Endothelial cell of umbilical vein (primary cell): Measurements from ENCODE around the gene PRDM7. TPM values are rescaled to one million over a fixed set of nuclear protein-coding genes. Genes with fewer than 3 reads are reported as not detected.

Source experiments
- BruUV-seq: library from RNA; stranded (reverse); fragments of 400-500 nt; replicated peaks from 2 replicates; lab custom pipeline; 2021; lab: Mats Ljungman, UMichigan
- CTCF ChIA-PET: fragments of 300-600, 350-600 bp; sonication (Branson Sonifier 250); formaldehyde crosslinking; loops from one replicate; lab custom pipeline; 2021; ENCODE audit warnings: antibody characterized with exemption, inconsistent platforms; lab: Charles Lee
- POLR2A ChIA-PET: fragments of 300-600, 350-600 bp; sonication (Branson Sonifier 250); formaldehyde crosslinking; loops from one replicate; lab custom pipeline; 2021; ENCODE audit warnings: antibody characterized with exemption, inconsistent platforms; lab: Charles Lee
- DNase-seq: peaks from one replicate; pipeline ENCODE4 v3.0.0-alpha.2; 2011; ENCODE audit warnings: low read depth, low spot score
- FAIRE-seq: peaks from 2 replicates; lab custom pipeline; 2011; peaks lifted over from hg19 to GRCh38; lab: Jason Lieb, UNC
- H2AFZ ChIP-seq: 2 replicates; pipeline ENCODE4 v1.6.0; 2012; ENCODE audit warnings: low read depth, low read length, control low read depth, inconsistent platforms
- H3K27ac ChIP-seq: 2 replicates; pipeline ENCODE4 v1.5.1; 2011; ENCODE audit warnings: low read depth, mild to moderate bottlenecking, control low read depth, low read length, moderate library complexity; ENCODE audit not compliant: insufficient read depth
- H3K27me3 ChIP-seq, 2 experiments: 2 replicates each; pipeline versions ENCODE4 v1.6.0 to v1.6.1; 2011; ENCODE audit warnings: low read length in 2 of 2, mixed read lengths in 1 of 2; ENCODE audit not compliant: control insufficient read depth in 2 of 2, insufficient read depth in 2 of 2
- H3K36me3 ChIP-seq, 2 experiments: 2 replicates in 1 of 2; 3 replicates in 1 of 2; pipeline ENCODE4 v1.5.1; 2011; ENCODE audit warnings: low read length in 2 of 2, mild to moderate bottlenecking in 1 of 2, moderate library complexity in 1 of 2; ENCODE audit not compliant: control insufficient read depth in 2 of 2, insufficient read depth in 2 of 2; ENCODE audit errors: extremely low read depth in 1 of 2
- H3K4me1 ChIP-seq: 3 replicates; pipeline ENCODE4 v1.5.1; 2011; ENCODE audit warnings: mild to moderate bottlenecking, low read length; ENCODE audit not compliant: control insufficient read depth, insufficient read depth; ENCODE audit errors: extremely low read depth
- H3K4me2 ChIP-seq: 2 replicates; pipeline ENCODE4 v1.6.1; 2011; ENCODE audit warnings: low read length, control low read depth, mixed read lengths; ENCODE audit not compliant: insufficient read depth
- H3K4me3 ChIP-seq, 3 experiments: fragments of 200-600 bp in 1 of 3; sonication (generic), shearing (Covaris generic) in 1 of 3; replicated peaks in 1 of 3; 2 replicates each; pipeline ENCODE4 v1.5.1; 2011 to 2016; ENCODE audit warnings: control low read depth in 3 of 3, low read length in 3 of 3, mild to moderate bottlenecking in 2 of 3, inconsistent platforms in 1 of 3, low read depth in 1 of 3, moderate library complexity in 1 of 3; ENCODE audit not compliant: insufficient read depth in 1 of 3
- H3K79me2 ChIP-seq: 2 replicates; pipeline ENCODE4 v1.6.0; 2012; ENCODE audit warnings: low read length, inconsistent platforms; ENCODE audit not compliant: control insufficient read depth, insufficient read depth
- H3K9ac ChIP-seq: replicated peaks from 2 replicates; pipeline ENCODE3; 2011; ENCODE audit warnings: low read length, control low read depth; ENCODE audit not compliant: insufficient read depth; ENCODE audit errors: extremely low read depth
- H3K9me1 ChIP-seq: replicated peaks from 3 replicates; pipeline ENCODE4 v1.6.0; 2011; ENCODE audit warnings: mild to moderate bottlenecking, low read length; ENCODE audit not compliant: control insufficient read depth, insufficient read depth; ENCODE audit errors: extremely low read depth
- H3K9me3 ChIP-seq: replicated peaks from 2 replicates; pipeline ENCODE4 v1.5.1; 2012; ENCODE audit warnings: low read length, inconsistent platforms; ENCODE audit not compliant: control insufficient read depth, insufficient read depth
- H4K20me1 ChIP-seq: replicated peaks from 2 replicates; pipeline ENCODE3; 2011; ENCODE audit warnings: mild to moderate bottlenecking, low read length; ENCODE audit not compliant: control insufficient read depth, insufficient read depth; ENCODE audit errors: extremely low read depth
- CTCF ChIP-seq, 2 donors: IDR thresholded peaks; 1 replicate in 1 of 2; 2 replicates in 1 of 2; pipeline ENCODE4 v1.5.1; 2011; ENCODE audit warnings: low read length in 2 of 2, mild to moderate bottlenecking in 2 of 2, moderate library complexity in 2 of 2, control low read depth in 1 of 2, inconsistent platforms in 1 of 2, low read depth in 1 of 2; ENCODE audit not compliant: insufficient read depth in 1 of 2; ENCODE audit errors: extremely low read depth in 1 of 2
- EZH2 ChIP-seq: IDR thresholded peaks from 2 replicates; pipeline ENCODE4 v1.6.1; 2012; ENCODE audit warnings: borderline replicate concordance, low read depth, mild to moderate bottlenecking, moderate library complexity, low read length, inconsistent platforms; ENCODE audit not compliant: severe bottlenecking
- FOS ChIP-seq: IDR thresholded peaks from 2 replicates; pipeline ENCODE4 v1.6.1; 2011; ENCODE audit warnings: mild to moderate bottlenecking, low read length, moderate library complexity, borderline replicate concordance; ENCODE audit not compliant: insufficient read depth
- GATA2 ChIP-seq: IDR thresholded peaks from 2 replicates; pipeline ENCODE4 v1.7.0; 2011; ENCODE audit warnings: low read depth, mild to moderate bottlenecking, moderate library complexity, mixed read lengths, low read length; ENCODE audit not compliant: insufficient read length, insufficient read depth
- JUN ChIP-seq: IDR thresholded peaks from 2 replicates; pipeline ENCODE4 v1.6.1; 2011; ENCODE audit warnings: borderline replicate concordance, low read depth; ENCODE audit not compliant: insufficient read length, insufficient read depth
- MAX ChIP-seq: IDR thresholded peaks from 2 replicates; pipeline ENCODE4 v1.6.1; 2011; ENCODE audit not compliant: insufficient read depth, insufficient read length
- MYC ChIP-seq: IDR thresholded peaks from one replicate; pipeline ENCODE4 v1.6.1; 2011; ENCODE audit warnings: mild to moderate bottlenecking, low read depth, low read length
- POLR2A ChIP-seq: IDR thresholded peaks from 2 replicates; pipeline ENCODE4 v1.6.1; 2012; ENCODE audit warnings: low read depth, mild to moderate bottlenecking, control low read depth, low read length
- POLR2AphosphoS5 ChIP-seq: IDR thresholded peaks from 2 replicates; pipeline ENCODE4 v1.6.1; 2012; ENCODE audit warnings: low read depth, mild to moderate bottlenecking, control low read depth, low read length, moderate library complexity; ENCODE audit not compliant: insufficient read depth
- dilution Hi-C: fragments of 300-500 bp; cut with MboI; formaldehyde crosslinking; loops from one replicate; pipeline ENCODE4 v1.15.0; 2019; ENCODE audit warnings: low sequenced_read_pairs; ENCODE audit not compliant: extremely low pct_ligation_motif_present
- intact Hi-C: fragments of 100-400 bp; cut with micrococcal nuclease; formaldehyde crosslinking; loops from one replicate; pipeline ENCODE4 v1.10.0; 2022
- polyA plus RNA-seq, 4 experiments: library from polyadenylated mRNA; depleted of rRNA in 3 of 4; stranded (reverse) in 3 of 4; unstranded in 1 of 4; fragments of >200 nt; gene quantifications; 2 replicates each; pipeline versions ENCODE4 v1.2.1 to v1.2.3, GENCODE V29; 2011 to 2012; ENCODE audit warnings: missing spikeins in 1 of 4
- total RNA-seq: library from RNA; stranded (reverse); gene quantifications from 2 replicates; pipeline ENCODE4 v1.2.3, GENCODE V29; 2021

PRDM7 gene
- total and polyA plus RNA-seq, 2 donors (not counting 3 experiments of a cell fraction or from before 2014, with no cell fraction given), result not detected

- no peak overlapping the region for H3K4me3 ChIP-seq
- no peak for DNase-seq
- dilution Hi-C loops, result no loop called here
- no peaks in the 10 kb centered on the region for H4K20me1 ChIP-seq
- no peak for FAIRE-seq
- no peaks in the 10 kb centered on the region for H3K9me3 ChIP-seq
- intact Hi-C loops, result no loop called here
- H2AFZ ChIP-seq, result no peak overlapping the region
- H3K9me1 ChIP-seq, result no peaks in the 10 kb centered on the region
- no peak overlapping the region for H3K4me2 ChIP-seq
- POLR2A ChIA-PET, result no interaction called here
- CTCF ChIA-PET, result no interaction called here
- no peak overlapping the region for H3K27ac ChIP-seq
- H3K36me3 ChIP-seq, result no peaks in the 10 kb centered on the region
- peaks cover 2 to 7% of the 10 kb centered on the region in 2 experiments for H3K27me3 ChIP-seq
- no TSS peak for BruUV-seq
- H3K9ac ChIP-seq, result no peak overlapping the region
- TF ChIP-seq EZH2, result no peak
- TF ChIP-seq MYC, result no peak
- no peak for TF ChIP-seq CTCF (IDR thresholded peaks at IDR 0.05; ENCODE audit: extremely low read depth in 1 of 2, insufficient read depth in 1 of 2, low read depth in 1 of 2, low read length in 2 of 2)
- TF ChIP-seq GATA2, result no peak
- TF ChIP-seq POLR2A, result no peak
- no peak for TF ChIP-seq FOS
- TF ChIP-seq JUN, result no peak
- TF ChIP-seq POLR2AphosphoS5, result no peak
- no peak for TF ChIP-seq MAX
- H3K79me2 ChIP-seq, result no peaks in the 10 kb centered on the region
- peaks cover 3% of the 10 kb centered on the region for H3K4me1 ChIP-seq
Measured at GRCh38 chr16:90084215-90084950, 7.3 kb upstream of the PRDM7 start.
